ENCODE data around the gene ST6GAL1. TPM values are rescaled to one million over a fixed set of nuclear protein-coding genes. Genes with fewer than 3 reads are reported as not detected.

The ST6GAL1 gene
- total RNA-seq, 1 donor from 2014 or later: 410 TPM

GRCh38 chr3:186915806-186916796 lies 14.2 kb upstream of the ST6GAL1 start:
- no peak for DNase-seq (ENCODE audit: low spot score)
- peak; percentile 75 for ATAC-seq

GRCh38 chr3:186917512-186918312 lies 12.6 kb upstream of the ST6GAL1 start:
- no peak for ATAC-seq

GRCh38 chr3:186920301-186920700 lies 10.0 kb upstream of the ST6GAL1 start:
- no peak for ATAC-seq
- no peak for DNase-seq (ENCODE audit: low spot score)

More at GRCh38 chr3:186917512-186918312, 12.6 kb upstream of the ST6GAL1 start:
- DNase-seq (ENCODE audit: low spot score): no peak

- ATAC-seq (no peak), DNase-seq (ENCODE audit: low spot score) (no peak)
These were observed 9.5 kb upstream of the ST6GAL1 start for GRCh38 chr3:186920796-186921195.

GRCh38 chr3:186921578-186921977 lies 8.7 kb upstream of the ST6GAL1 start:
- ATAC-seq (no peak), DNase-seq (ENCODE audit: low spot score) (no peak)

GRCh38 chr3:186922224-186922623 lies 8.1 kb upstream of the ST6GAL1 start:
- no peak for DNase-seq (ENCODE audit: low spot score)
- no peak for ATAC-seq

- DNase-seq (ENCODE audit: low spot score) (no peak), ATAC-seq (no peak)
These were observed 7.5 kb upstream of the ST6GAL1 start for GRCh38 chr3:186922790-186923189.

- DNase-seq (ENCODE audit: low spot score): no peak
- ATAC-seq: no peak
These were observed 7.1 kb upstream of the ST6GAL1 start for GRCh38 chr3:186923241-186923640.

GRCh38 chr3:186925826-186926225 lies 4.5 kb upstream of the ST6GAL1 start:
- DNase-seq (ENCODE audit: low spot score): no peak
- ATAC-seq: no peak

GRCh38 chr3:186929186-186929585 lies 1.1 kb upstream of the ST6GAL1 start:
- ATAC-seq: no peak
- no peak for DNase-seq (ENCODE audit: low spot score)

GRCh38 chr3:186929685-186930084 lies 641 bp upstream of the ST6GAL1 start:
- DNase-seq (ENCODE audit: low spot score) (no peak), ATAC-seq (no peak)

- DNase-seq (ENCODE audit: low spot score): peak; percentile 70
- ATAC-seq: peak; percentile 77
These were observed 560 bp downstream of the ST6GAL1 start for GRCh38 chr3:186930641-186931531.

GRCh38 chr3:186931532-186932280 lies 1.4 kb downstream of the ST6GAL1 start:
- ATAC-seq (peak; percentile 74), DNase-seq (ENCODE audit: low spot score) (peak; percentile 82)

- DNase-seq (ENCODE audit: low spot score) (no peak), ATAC-seq (no peak)
These were observed 2.2 kb downstream of the ST6GAL1 start for GRCh38 chr3:186932281-186933181.

GRCh38 chr3:186933816-186934215 lies 3.5 kb downstream of the ST6GAL1 start:
- no peak for DNase-seq (ENCODE audit: low spot score)
- no peak for ATAC-seq

GRCh38 chr3:186935133-186935532 lies 4.8 kb downstream of the ST6GAL1 start:
- no peak for ATAC-seq
- DNase-seq (ENCODE audit: low spot score): no peak

GRCh38 chr3:186937017-186937875 lies 6.9 kb downstream of the ST6GAL1 start:
- ATAC-seq: no peak
- DNase-seq (ENCODE audit: low spot score): no peak

- DNase-seq (ENCODE audit: low spot score): no peak
- ATAC-seq: peak; percentile 36
These were observed 8.4 kb downstream of the ST6GAL1 start for GRCh38 chr3:186938716-186939115.

All from left lobe of liver (tissue), 2 donors.